K562 treated with DMSO at 1 percent for 24 hours (cell line): ENCODE measurements around the gene GCG. TPM values are rescaled to one million over a fixed set of nuclear protein-coding genes. Genes with fewer than 3 reads are reported as not detected.

Source experiments
- total RNA-seq: library from RNA; unstranded; fragments of 300-600 nt; gene quantifications from 2 replicates; pipeline ENCODE4 v1.2.3, GENCODE V29; 2022; ENCODE audit warnings: low read depth; ENCODE audit not compliant: insufficient read depth

The GCG gene
- total RNA-seq, result not detected in 2 replicates

DNA sequence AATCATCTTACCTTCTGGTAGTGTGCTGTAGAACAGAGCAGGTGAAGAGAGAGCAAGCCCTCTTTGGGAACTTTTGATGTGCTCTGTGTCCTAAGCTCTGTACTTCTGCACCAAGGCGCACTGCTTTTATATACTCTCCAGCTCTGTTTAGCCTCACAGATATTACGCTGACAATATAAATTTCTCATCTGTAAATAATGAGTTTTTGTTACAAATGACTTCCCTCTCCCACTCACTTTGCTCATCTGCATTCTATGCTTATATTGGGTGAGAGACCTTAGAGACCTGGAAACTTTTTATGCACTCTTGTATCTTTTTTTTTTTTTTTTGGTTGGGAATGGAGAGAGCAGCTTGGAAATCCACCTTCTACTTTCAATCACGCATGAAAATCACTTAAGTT, at the start of gene GCG:
Gene GCG, minus strand, starts transcription at position 101 of the 400 bp plus-strand sequence. CDS start 3,069 bp downstream, outside the sequence.

Other genes starting within 250 kb of the GCG start
- gene DPP4, start 78.0 kb downstream of the GCG start, total RNA-seq, result not detected in 2 replicates
- not detected in 2 replicates for gene FAP, start 91.2 kb upstream of the GCG start, total RNA-seq
- gene IFIH1, start 166.4 kb upstream of the GCG start, total RNA-seq, result 6.8 and 8.7 TPM in 2 replicates
- 1.9 TPM in 2 replicates for gene GCA, start 191.9 kb upstream of the GCG start, total RNA-seq